T-cell (primary cell): Measurements from ENCODE around the gene ANKRD1. TPM values are rescaled to one million over a fixed set of nuclear protein-coding genes. Genes with fewer than 3 reads are reported as not detected.

ENCODE experiments used
- ATAC-seq, 4 experiments: fragments of 200-7000 bp in 3 of 4; fragments of 150-1000 bp in 1 of 4; cut with Tn5 transposase; replicated peaks in 1 of 4; 1 replicate in 3 of 4; 2 replicates in 1 of 4; pipeline ENCODE4 v1.10.0; 2021; ENCODE audit warnings: moderate library complexity in 3 of 4, mild to moderate bottlenecking in 2 of 4, moderate number of reproducible peaks in 1 of 4
- CTCF ChIA-PET, 2 donors: fragments of 300-600 bp; sonication (Branson Sonifier 250); formaldehyde crosslinking; loops; one replicate each; lab custom pipeline; 2022; ENCODE audit warnings: antibody characterized with exemption in 2 of 2; lab: Charles Lee
- POLR2A ChIA-PET, 2 donors: fragments of 300-600 bp; sonication (Branson Sonifier 250); formaldehyde crosslinking; loops; one replicate each; lab custom pipeline; 2022; ENCODE audit warnings: antibody characterized with exemption in 2 of 2; lab: Charles Lee
- DNase-seq, 35 experiments: peaks; one replicate each; pipeline versions ENCODE4 v3.0.0 to v3.0.0-alpha.2; 2013 to 2023
- H3K27ac ChIP-seq: one replicate; pipeline ENCODE4 v1.5.1; 2013; ENCODE audit warnings: low read length
- H3K27me3 ChIP-seq, 2 experiments: replicated peaks in 1 of 2; 1 replicate in 1 of 2; 2 replicates in 1 of 2; pipeline versions ENCODE4 v1.6.1 to v1.7.0; 2013; ENCODE audit warnings: low read length in 1 of 2, mixed read lengths in 1 of 2; ENCODE audit not compliant: control insufficient read depth in 2 of 2, insufficient read depth in 2 of 2; ENCODE audit errors: extremely low read depth in 1 of 2
- H3K36me3 ChIP-seq, 2 donors: 1 replicate in 1 of 2; 2 replicates in 1 of 2; pipeline versions ENCODE4 v1.6.1 to v1.7.0; 2013; ENCODE audit warnings: low read length in 1 of 2; ENCODE audit not compliant: control insufficient read depth in 2 of 2, insufficient read depth in 1 of 2; ENCODE audit errors: extremely low read depth in 1 of 2
- H3K4me1 ChIP-seq, 2 experiments: 1 replicate in 1 of 2; 2 replicates in 1 of 2; pipeline versions ENCODE4 v1.6.1 to v1.7.0; 2013; ENCODE audit warnings: low read length in 2 of 2, mixed read lengths in 1 of 2; ENCODE audit not compliant: insufficient read depth in 2 of 2, control insufficient read depth in 1 of 2; ENCODE audit errors: extremely low read depth in 1 of 2
- H3K4me3 ChIP-seq, 2 donors: 1 replicate in 1 of 2; 2 replicates in 1 of 2; pipeline versions ENCODE4 v1.5.1 to v1.7.0; 2013; ENCODE audit warnings: mild to moderate bottlenecking in 2 of 2, low read length in 1 of 2, moderate library complexity in 1 of 2; ENCODE audit not compliant: control insufficient read depth in 1 of 2; ENCODE audit errors: extremely low read depth in 1 of 2
- H3K9me3 ChIP-seq: 2 replicates; pipeline ENCODE4 v1.7.0; 2013
- H3K27ac Mint-ChIP-seq, 2 donors: one replicate each; pipeline ENCODE4 v1.8.0; 2020 to 2021; ENCODE audit warnings: mild to moderate bottlenecking in 2 of 2, mixed read lengths in 2 of 2
- H3K27me3 Mint-ChIP-seq, 2 donors: one replicate each; pipeline ENCODE4 v1.8.0; 2021 to 2022; ENCODE audit warnings: mixed read lengths in 2 of 2
- H3K36me3 Mint-ChIP-seq: one replicate; pipeline ENCODE4 v1.8.0; 2021; ENCODE audit warnings: mixed read lengths
- H3K4me1 Mint-ChIP-seq, 3 donors: one replicate each; pipeline ENCODE4 v1.8.0; 2020 to 2022; ENCODE audit warnings: mixed read lengths in 3 of 3, mild to moderate bottlenecking in 1 of 3
- H3K4me3 Mint-ChIP-seq, 3 donors: one replicate each; pipeline ENCODE4 v1.8.0; 2020 to 2022; ENCODE audit warnings: mild to moderate bottlenecking in 3 of 3, mixed read lengths in 3 of 3, moderate library complexity in 3 of 3
- H3K9me3 Mint-ChIP-seq, 3 donors: one replicate each; pipeline ENCODE4 v1.8.0; 2020 to 2022; ENCODE audit warnings: mixed read lengths in 3 of 3
- WGBS: methylation state at CpG from one replicate; pipeline ENCODE4 v1.1.5; 2013; ENCODE audit warnings: missing lambda C conversion rate; ENCODE audit not compliant: insufficient coverage; 5-methylcytosine and 5-hydroxymethylcytosine counted together
- total RNA-seq, 35 experiments: library from RNA in 6 of 35; stranded (reverse) in 6 of 35; fragments of 120-200 nt in 1 of 35; gene quantifications; one replicate each; pipeline versions ENCODE4 v1.2.1 to v1.2.4 and lab custom pipeline; 2013 to 2026

ANKRD1 gene
- total RNA-seq, 5 donors from 2014 or later (not counting 1 experiment from before 2014, with no cell fraction given), result not detected

GRCh38 chr10:90937645-90938258 lies 16.9 kb upstream of the ANKRD1 start:
- Histone ChIP-seq H3K27ac (no peak overlapping the region), H3K36me3 (no peaks in the 10 kb centered on the region), H3K4me1 (no peaks in the 10 kb centered on the region), H3K27me3 (no peaks in the 10 kb centered on the region), H3K4me3 (no peak overlapping the region), H3K9me3 (no peaks in the 10 kb centered on the region)
- POLR2A ChIA-PET, result no interaction called here
- Mint-ChIP-seq H3K27me3 (no peaks in the 10 kb centered on the region), H3K4me3 (no peak overlapping the region), H3K4me1 (no peaks in the 10 kb centered on the region), H3K9me3 (no peaks in the 10 kb centered on the region), H3K27ac (no peak overlapping the region), H3K36me3 (no peaks in the 10 kb centered on the region)
- 93% methylated on average over 3 of the region's 8 CpGs for WGBS
- no peak for ATAC-seq
- CTCF ChIA-PET, result interaction anchor here in 1 of 2 donors (0.7 kb wide), 1 partner anchor 18 kb away, joined by 5 read pairs; no protein-coding TSS in a partner anchor
- no peak for DNase-seq

- Histone ChIP-seq H3K27me3 (no peaks in the 10 kb centered on the region), H3K27ac (no peak overlapping the region), H3K9me3 (no peaks in the 10 kb centered on the region), H3K36me3 (no peaks in the 10 kb centered on the region), H3K4me3 (no peak overlapping the region), H3K4me1 (no peaks in the 10 kb centered on the region)
- Mint-ChIP-seq H3K4me1 (no peaks in the 10 kb centered on the region), H3K27me3 (peaks cover 0 to 2% of the 10 kb centered on the region in 2 donors), H3K36me3 (no peaks in the 10 kb centered on the region), H3K27ac (no peak overlapping the region), H3K4me3 (no peak overlapping the region), H3K9me3 (no peaks in the 10 kb centered on the region)
- 60% methylated on average over 1 of the region's 2 CpGs for WGBS
- ChIA-PET POLR2A (no interaction called here), CTCF (no interaction called here)
- DNase-seq (no peak), ATAC-seq (no peak)
Measured at GRCh38 chr10:90936276-90936659, 15.4 kb upstream of the ANKRD1 start.

GRCh38 chr10:90935581-90936275 lies 14.8 kb upstream of the ANKRD1 start:
- no peaks in the 10 kb centered on the region for H3K4me1 ChIP-seq
- DNase-seq, result no peak
- no peak for ATAC-seq
- ChIA-PET POLR2A (no interaction called here), CTCF (no interaction called here)
- H3K4me3 ChIP-seq, result no peak overlapping the region
- no peaks in the 10 kb centered on the region for H3K9me3 ChIP-seq
- H3K36me3 ChIP-seq, result no peaks in the 10 kb centered on the region
- Mint-ChIP-seq H3K27me3 (peaks cover 0 to 5% of the 10 kb centered on the region in 2 donors), H3K4me1 (no peaks in the 10 kb centered on the region), H3K4me3 (no peak overlapping the region), H3K36me3 (no peaks in the 10 kb centered on the region), H3K27ac (no peak overlapping the region), H3K9me3 (no peaks in the 10 kb centered on the region)
- WGBS, result 58% methylated on average over 4 of the region's 5 CpGs
- H3K27me3 ChIP-seq, result no peaks in the 10 kb centered on the region
- no peak overlapping the region for H3K27ac ChIP-seq

- H3K36me3 ChIP-seq, result no peaks in the 10 kb centered on the region
- Mint-ChIP-seq H3K27me3 (peaks cover 10 to 17% of the 10 kb centered on the region in 2 donors), H3K9me3 (no peaks in the 10 kb centered on the region), H3K4me1 (no peaks in the 10 kb centered on the region), H3K36me3 (no peaks in the 10 kb centered on the region), H3K27ac (no peak overlapping the region), H3K4me3 (no peak overlapping the region)
- H3K4me3 ChIP-seq, result no peak overlapping the region
- peaks cover 0 to 3% of the 10 kb centered on the region in 2 experiments for H3K27me3 ChIP-seq
- H3K27ac ChIP-seq, result no peak overlapping the region
- POLR2A ChIA-PET, result no interaction called here
- no peaks in the 10 kb centered on the region for H3K4me1 ChIP-seq
- H3K9me3 ChIP-seq, result no peaks in the 10 kb centered on the region
- CTCF ChIA-PET, result no interaction called here
- 52% methylated on average over 4 of the region's 6 CpGs for WGBS
- no peak for ATAC-seq
- no peak for DNase-seq
Measured at GRCh38 chr10:90930971-90931871, 10.3 kb upstream of the ANKRD1 start.

GRCh38 chr10:90930070-90930837 lies 9.4 kb upstream of the ANKRD1 start:
- Mint-ChIP-seq H3K4me3 (no peak overlapping the region), H3K27ac (no peak overlapping the region), H3K9me3 (no peaks in the 10 kb centered on the region), H3K4me1 (no peaks in the 10 kb centered on the region), H3K36me3 (no peaks in the 10 kb centered on the region), H3K27me3 (peaks cover 10 to 17% of the 10 kb centered on the region in 2 donors)
- Histone ChIP-seq H3K4me3 (no peak overlapping the region), H3K27me3 (peaks cover 0 to 3% of the 10 kb centered on the region in 2 experiments), H3K4me1 (no peaks in the 10 kb centered on the region), H3K36me3 (no peaks in the 10 kb centered on the region), H3K9me3 (no peaks in the 10 kb centered on the region), H3K27ac (no peak overlapping the region)
- ATAC-seq, result no peak
- CTCF ChIA-PET, result no interaction called here
- no peak for DNase-seq
- 75% methylated on average over 4 of the region's 5 CpGs for WGBS
- POLR2A ChIA-PET, result no interaction called here

- Mint-ChIP-seq H3K9me3 (no peaks in the 10 kb centered on the region), H3K27me3 (peaks cover 14 to 17% of the 10 kb centered on the region in 2 donors), H3K4me3 (no peak overlapping the region), H3K27ac (no peak overlapping the region), H3K36me3 (no peaks in the 10 kb centered on the region), H3K4me1 (no peaks in the 10 kb centered on the region)
- Histone ChIP-seq H3K4me1 (no peaks in the 10 kb centered on the region), H3K27me3 (peaks cover 0 to 3% of the 10 kb centered on the region in 2 experiments), H3K36me3 (no peaks in the 10 kb centered on the region), H3K4me3 (no peak overlapping the region), H3K27ac (no peak overlapping the region), H3K9me3 (no peaks in the 10 kb centered on the region)
- 79% methylated on average over 2 of the region's 5 CpGs for WGBS
- CTCF ChIA-PET, result interaction anchor here in 1 of 2 donors (0.6 kb wide), 1 partner anchor 49 kb away, joined by 3 read pairs; no protein-coding TSS in a partner anchor
- ATAC-seq (no peak), DNase-seq (no peak)
- POLR2A ChIA-PET, result no interaction called here
Measured at GRCh38 chr10:90929179-90929578, 8.3 kb upstream of the ANKRD1 start.
